HG02981 (cell line): ENCODE measurements around the gene LHX1.

ENCODE experiments used
- ATAC-seq: cut with Tn5 transposase; IDR thresholded peaks from one replicate; pipeline ENCODE4 v1.9.1; 2021; ENCODE audit warnings: mild to moderate bottlenecking, moderate library complexity; ENCODE audit not compliant: unreplicated experiment

The LHX1 gene

DNA sequence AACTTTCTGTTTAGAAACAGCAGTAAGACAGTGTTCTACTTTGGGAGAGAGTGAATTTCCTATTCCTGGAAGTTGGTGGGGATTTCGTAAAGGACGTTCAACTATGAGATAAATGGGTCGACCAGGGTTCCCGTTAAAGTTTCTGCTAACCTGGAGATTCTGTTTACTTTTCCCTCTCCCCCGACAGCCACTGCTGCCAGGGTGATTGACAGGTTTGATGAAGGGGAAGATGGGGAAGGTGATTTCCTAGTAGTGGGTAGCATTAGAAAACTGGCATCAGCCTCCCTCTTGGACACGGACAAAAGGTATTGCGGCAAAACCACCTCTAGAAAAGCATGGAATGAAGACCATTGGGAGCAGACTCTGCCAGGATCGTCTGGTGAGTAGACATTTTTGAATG is 12.8 kb downstream of the LHX1 start:
- ATAC-seq, result no peak

GRCh38 chr17:36951084-36951789 is 14.0 kb downstream of the LHX1 start:
- ATAC-seq, result no peak

DNA sequence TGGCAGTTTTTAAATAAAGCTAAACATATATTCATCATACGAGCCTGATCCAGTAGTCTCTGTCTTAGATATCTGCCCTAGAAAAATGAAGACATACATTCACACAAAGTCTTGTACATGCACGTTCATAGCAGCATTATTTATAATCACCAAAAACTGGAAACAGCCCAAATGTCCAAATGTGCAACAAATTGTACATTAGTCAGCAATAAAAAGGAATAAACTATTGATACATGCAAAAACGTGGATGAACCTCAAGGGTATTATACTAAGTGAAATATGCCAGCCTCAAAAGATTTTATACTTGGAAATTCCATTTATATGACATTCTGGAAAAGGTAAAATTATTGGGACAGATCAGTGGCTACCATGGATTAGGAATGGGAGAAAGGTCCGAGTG is 34.2 kb downstream of the LHX1 start:
- no peak for ATAC-seq

- no peak for ATAC-seq
Measured at GRCh38 chr17:36972186-36972700, 35.0 kb downstream of the LHX1 start.

GRCh38 chr17:36972905-36973304 is 35.6 kb downstream of the LHX1 start:
- no peak for ATAC-seq

DNA sequence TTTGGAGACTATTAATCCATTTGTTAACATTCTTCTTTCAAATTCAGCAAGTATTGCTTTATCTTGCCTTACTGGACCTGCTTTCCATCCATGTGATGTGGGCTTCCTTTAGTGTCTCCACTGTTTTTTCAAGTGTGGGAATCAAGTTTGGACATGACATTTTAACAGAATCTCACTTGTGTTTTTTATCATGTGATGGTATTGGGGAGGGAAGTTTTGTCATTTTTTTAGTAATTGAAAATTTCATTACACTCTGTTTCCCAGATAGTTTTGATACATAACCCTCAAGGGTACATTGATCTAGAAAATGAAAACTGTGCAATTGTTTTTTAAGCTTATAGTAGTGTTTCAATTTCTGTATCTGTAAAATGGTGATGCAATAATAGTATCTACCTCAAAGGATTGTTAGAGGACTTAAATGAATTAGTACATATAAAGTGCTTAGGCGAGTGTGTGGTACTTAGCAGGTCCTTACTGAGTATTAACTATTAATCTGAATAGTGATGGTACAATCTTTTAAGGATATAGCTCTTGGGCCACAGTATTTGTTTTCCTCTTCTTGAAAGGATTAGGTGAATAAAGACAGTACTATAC is 38.7 kb downstream of the LHX1 start:
- no peak for ATAC-seq

- ATAC-seq, result no peak
Measured at GRCh38 chr17:36977066-36977465, 39.8 kb downstream of the LHX1 start.

GRCh38 chr17:36977568-36977967 is 40.3 kb downstream of the LHX1 start:
- ATAC-seq, result no peak

DNA sequence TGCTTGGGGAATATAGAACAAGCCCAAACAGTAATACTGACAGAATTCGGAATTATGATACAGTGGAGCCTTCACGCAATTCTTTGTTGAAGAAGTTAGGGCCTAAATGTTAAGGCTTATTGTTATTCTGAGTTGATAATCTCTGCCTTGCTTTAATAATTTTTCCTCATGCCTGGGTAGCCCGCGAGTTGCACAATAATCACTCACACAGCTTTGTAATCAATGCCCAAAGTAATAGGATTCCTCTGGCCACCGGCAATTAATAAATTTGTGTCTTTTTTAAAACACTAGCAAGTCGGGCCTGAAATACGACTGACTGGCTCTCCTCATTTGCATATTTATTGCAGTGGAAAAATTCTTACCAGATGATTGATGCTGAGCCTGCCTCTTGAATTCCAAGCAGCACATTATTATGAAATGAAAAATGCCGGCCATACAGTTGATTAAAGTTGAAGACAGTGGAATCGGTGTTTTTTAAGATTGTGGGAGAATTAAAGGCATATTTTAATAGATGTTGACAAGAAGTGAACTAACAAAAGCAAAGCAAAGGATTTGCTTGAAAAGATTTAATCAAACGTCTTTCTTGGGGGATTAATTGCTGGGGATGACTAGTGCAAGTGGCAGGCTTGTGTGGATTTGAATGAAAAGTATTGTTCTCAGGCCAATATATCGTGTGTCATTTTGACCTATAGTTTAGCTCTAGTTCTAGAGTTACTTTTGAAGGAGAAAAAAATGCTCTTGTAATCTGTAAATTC is 41.7 kb downstream of the LHX1 start:
- no peak for ATAC-seq

GRCh38 chr17:36979565-36979941 is 42.3 kb downstream of the LHX1 start:
- no peak for ATAC-seq

- ATAC-seq, result no peak
Measured at GRCh38 chr17:36980280-36980761, 43.0 kb downstream of the LHX1 start.

GRCh38 chr17:36983618-36984017 is 46.3 kb downstream of the LHX1 start:
- no peak for ATAC-seq

GRCh38 chr17:36989173-36989572 is 51.9 kb downstream of the LHX1 start:
- ATAC-seq, result no peak

- no peak for ATAC-seq
Measured at GRCh38 chr17:36992701-36993100, 55.4 kb downstream of the LHX1 start.

DNA sequence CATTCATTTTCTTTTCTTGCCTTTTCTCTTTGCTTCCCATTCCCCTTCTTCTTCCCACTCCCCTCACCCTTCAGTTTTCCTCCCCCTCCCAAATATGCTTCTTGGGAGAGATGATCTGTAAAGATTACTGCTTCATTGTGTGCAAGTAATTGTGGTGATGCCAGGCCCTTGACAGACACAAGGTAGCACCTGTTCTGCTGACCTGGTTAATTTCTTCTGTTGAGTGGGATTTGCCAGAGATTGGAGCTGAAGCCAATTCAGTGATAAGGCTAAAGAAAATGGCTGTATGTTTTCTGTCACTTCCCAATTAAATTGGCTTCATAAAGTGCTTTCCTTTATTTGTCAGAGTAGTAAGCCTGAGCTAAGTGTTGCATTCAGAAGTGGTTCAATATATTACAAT is 56.0 kb downstream of the LHX1 start:
- ATAC-seq, result no peak
